GM19438 (cell line): ENCODE results near the gene GSKIP.

Source experiments
- ATAC-seq: cut with Tn5 transposase; IDR thresholded peaks from one replicate; pipeline ENCODE4 v1.9.1; 2021; ENCODE audit warnings: low read depth; ENCODE audit not compliant: unreplicated experiment

GSKIP gene

DNA sequence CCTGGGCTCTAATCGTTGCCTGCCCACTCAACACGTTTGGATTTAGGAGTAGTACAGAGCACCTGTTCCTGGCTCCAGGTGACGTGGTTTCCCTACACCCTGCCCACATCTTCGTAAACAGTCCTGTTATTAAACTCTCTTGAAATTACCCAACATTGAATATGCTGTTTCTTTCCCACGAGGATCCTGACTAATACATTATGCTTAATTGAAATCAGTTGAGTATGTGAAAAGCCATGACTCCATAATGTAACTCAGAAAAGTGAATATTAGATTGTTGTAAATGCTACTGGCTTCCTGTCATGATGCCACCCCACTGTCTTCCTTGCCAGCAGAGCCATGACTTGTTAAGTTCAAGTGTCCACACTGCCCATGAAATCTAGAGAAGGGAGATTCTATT, 50.2 kb downstream of the GSKIP start:
- no peak for ATAC-seq

DNA sequence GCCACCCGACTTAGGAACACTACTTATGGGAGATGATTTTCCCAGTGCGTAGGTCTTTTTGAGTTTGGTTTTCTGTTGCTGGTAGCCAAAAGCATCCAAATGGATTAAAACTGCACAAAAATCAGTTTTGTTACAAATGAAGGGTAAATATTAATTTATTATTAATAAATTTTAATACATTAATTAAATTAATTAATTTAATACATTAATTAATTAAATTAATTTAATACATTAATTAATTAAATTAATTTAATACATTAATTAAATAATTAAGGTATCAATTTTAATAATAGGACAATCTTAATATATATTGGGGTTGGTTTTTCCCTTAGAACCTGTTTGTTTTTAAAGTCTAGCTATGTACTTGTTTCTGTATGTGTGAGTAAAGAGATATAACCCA, 52.2 kb downstream of the GSKIP start:
- ATAC-seq, result no peak

DNA sequence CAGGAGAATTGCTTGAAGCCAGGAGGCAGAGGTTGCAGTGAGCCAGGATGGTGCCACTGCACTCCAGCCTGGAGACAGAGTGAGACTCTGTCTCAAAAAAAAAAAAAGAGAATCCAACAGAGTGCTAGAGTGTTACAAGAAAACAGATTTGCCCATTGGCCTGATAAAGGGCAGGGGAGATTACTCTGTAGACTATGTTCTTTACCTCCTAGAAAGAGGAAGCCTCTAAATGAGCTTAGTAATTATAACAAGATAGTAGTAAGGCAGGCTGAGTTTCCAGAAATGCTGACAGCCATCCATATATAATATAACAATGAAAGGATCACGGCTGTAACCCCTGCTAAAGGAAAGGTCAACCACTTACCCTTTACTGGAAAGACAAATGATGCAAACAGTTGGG, 53.0 kb downstream of the GSKIP start:
- no peak for ATAC-seq

DNA sequence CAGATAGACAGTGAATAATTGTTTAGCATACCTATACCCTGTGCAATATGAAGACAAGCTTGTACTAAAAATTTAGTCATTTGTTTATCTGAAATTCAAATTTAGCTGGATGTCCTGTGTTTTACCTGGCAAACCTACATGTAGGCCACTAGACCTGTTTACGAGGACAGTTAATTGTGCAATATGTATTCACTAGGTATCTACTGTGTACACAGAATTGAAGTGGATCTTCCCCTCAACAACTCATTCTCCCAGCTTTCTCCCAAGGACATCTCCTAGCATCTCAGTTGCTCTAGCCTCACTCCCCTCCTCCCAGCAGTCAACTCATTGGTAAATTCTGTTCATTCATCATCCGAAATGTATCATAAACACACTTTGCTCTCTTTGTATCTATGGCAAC, 53.9 kb downstream of the GSKIP start:
- no peak for ATAC-seq

DNA sequence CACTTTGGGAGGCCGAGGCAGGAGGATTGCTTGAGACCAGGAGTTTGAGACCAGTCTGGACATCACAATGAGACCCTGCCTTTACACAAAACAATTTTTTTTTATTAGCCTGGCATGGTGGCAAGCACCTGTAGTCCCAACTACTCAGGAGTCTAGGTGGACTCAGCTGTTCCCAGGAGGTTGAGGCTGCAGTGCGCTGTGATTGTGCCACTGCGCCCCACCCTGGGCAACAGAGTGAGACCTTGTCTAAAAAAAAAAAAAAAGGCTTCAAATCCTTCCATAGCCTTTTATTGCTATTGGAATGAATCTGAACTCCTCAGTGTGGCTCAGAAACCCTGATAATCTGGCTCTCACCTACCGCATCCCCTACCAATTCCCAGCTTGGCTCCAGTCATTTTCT, 54.7 kb downstream of the GSKIP start:
- ATAC-seq, result no peak

DNA sequence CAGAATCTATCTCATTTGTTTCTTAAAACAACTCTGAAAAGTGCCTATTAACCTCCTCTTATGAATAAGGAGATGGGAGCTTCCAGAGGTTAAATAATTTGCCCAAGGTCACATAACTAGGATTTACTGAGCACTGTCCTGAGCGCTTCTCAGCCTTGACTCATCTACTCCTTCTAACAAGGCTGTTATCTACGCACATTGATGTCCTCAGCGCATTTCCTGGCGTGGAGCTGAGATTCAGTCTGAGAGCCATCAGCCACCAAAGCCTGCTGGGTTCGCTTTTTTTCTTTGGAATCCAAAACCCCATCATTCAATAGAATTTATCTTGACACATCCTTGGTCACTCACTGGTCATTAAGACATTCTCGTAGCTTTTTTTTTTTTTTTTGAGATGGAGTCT, 57.9 kb downstream of the GSKIP start:
- no peak for ATAC-seq

DNA sequence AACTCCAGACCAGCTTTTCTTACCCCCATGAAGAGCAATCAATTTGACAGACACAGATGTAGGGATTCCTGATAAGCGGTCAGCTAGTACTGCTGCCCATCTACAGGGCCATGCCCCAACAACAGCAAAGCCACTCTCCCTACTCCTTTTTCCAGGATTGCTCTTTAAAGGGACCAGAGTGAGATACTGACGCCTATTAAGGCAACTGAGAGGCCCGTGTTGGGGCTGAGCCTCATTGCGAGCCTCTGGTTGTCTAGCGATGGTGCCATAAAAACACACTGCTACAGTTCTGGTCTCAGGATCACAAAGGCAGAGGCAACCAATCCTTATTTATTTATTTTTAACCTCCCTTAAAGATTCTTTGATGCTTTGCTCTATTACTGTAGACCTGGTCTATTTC, 59.7 kb downstream of the GSKIP start:
- ATAC-seq, result no peak

DNA sequence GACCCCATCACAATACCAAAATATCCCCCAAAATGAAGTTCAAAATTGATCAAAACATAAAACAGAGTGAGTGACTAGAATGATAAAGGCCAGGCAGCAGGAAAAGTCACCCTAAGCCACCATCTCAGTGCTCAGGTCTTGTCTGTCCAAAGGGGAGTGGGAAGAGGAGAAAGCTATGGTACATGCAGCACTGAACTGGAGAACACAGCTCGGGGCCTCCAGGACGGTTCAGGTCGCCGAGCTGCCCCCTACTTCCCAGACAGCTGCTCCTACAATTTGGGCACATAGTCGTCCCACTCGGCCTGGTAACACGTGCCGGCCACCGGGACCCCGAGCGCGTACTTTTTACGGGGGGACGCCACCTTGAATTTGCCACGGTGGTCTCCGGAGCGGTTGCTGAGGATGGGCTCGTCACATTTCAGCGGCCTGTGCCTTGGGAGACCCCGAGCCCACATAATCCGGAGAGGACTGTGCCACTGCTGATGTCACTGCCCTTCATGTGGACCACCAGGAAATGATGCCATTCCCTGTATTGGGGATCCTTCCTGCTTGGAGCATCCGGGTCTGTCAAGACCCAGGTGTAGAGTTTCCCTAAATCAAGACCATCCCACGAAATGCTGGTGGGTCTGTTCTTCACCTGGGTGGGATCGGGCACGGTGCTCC, 60.3 kb downstream of the GSKIP start:
- ATAC-seq, result no peak

DNA sequence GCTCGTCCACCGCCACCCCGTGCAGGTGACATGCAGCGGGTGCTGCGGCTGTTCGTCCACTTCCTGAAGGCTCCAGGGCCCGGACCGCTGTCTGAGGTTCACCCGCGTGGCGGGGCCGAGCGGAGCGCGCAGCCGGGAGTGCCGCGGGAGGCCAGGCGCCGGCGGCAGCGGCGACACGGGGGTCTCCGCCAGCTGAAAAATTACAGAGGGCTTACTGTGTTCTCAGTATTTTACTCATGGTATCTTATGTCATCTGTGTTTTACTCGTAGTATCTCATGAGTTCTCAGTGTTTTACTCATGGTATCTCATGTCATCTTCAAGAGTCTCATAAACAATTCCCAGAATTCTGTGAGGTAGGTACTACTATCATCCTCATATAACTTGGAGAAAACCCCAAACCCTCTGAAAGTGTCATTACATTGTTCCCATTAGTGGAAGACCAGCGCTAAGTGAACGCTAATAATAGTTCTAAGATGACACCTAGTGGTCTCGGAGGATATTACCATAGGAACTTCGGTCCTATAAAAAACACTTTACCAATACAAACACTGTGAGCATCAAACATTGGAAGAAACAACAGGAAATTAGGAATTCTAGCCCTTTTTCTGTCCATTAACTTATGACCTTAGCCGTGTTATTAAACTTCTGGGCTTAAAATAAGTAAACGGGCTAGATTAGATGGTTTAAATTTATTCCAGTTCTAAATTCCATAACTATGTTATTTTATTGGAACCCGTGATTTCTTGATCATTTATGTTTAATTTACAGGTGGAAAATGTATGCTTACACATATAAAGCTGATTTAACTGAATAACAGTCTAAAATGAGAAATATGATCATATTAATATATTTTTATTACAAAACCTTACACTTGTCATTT, 61.0 kb downstream of the GSKIP start:
- ATAC-seq, result peak; percentile 92

DNA sequence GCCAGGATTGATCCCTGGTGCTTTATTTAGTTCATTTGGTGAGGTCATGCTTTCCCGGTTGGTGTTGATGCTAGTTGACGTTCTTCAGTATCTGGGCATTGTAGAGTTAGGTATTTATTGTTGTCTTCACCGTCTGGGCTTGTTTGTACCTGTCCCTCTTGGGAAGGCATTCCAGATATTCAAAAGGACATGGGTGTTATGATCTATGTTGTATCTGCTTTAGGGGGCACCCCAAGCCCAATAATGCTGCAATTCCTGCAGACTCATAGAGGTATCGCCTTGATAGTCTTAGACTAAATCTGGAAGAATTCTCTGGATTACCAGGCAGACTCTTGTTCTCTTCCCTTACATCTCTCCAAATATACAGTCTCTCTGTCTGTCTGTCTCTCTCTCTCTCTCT, 70.7 kb downstream of the GSKIP start:
- ATAC-seq, result no peak
